H9 (cell line): ENCODE measurements around the gene CRABP1. TPM values are rescaled to one million over a fixed set of nuclear protein-coding genes. Genes with fewer than 3 reads are reported as not detected.

Source experiments
- DNase-seq: peaks from one replicate; pipeline ENCODE4 v3.0.0-alpha.2; 2017
- H2AFZ ChIP-seq: one replicate; pipeline ENCODE4 v1.6.1; 2013; ENCODE audit warnings: mild to moderate bottlenecking, low read length, control low read depth, moderate library complexity
- H2AK5ac ChIP-seq: 2 replicates; pipeline ENCODE4 v1.6.1; 2013; ENCODE audit warnings: low read length, control low read depth, mixed read lengths; ENCODE audit not compliant: insufficient read length
- H2BK120ac ChIP-seq: one replicate; pipeline ENCODE4 v1.6.1; 2013; ENCODE audit warnings: low read depth, mild to moderate bottlenecking, low read length, control low read depth, inconsistent platforms; ENCODE audit not compliant: poor library complexity, severe bottlenecking
- H2BK12ac ChIP-seq: 2 replicates; pipeline ENCODE4 v1.6.1; 2013; ENCODE audit warnings: low read length, control low read depth, mixed read lengths, low read depth; ENCODE audit not compliant: insufficient read length
- H2BK15ac ChIP-seq: 2 replicates; pipeline ENCODE4 v1.6.1; 2013; ENCODE audit warnings: low read depth, low read length, control low read depth
- H2BK20ac ChIP-seq: one replicate; pipeline ENCODE4 v1.6.1; 2013; ENCODE audit warnings: low read depth, mild to moderate bottlenecking, low read length, control low read depth, inconsistent platforms; ENCODE audit not compliant: poor library complexity, severe bottlenecking
- H2BK5ac ChIP-seq: 2 replicates; pipeline ENCODE4 v1.6.1; 2013; ENCODE audit warnings: low read length, control low read depth, mixed read lengths; ENCODE audit not compliant: insufficient read length
- H3K14ac ChIP-seq: 2 replicates; pipeline ENCODE4 v1.6.1; 2013; ENCODE audit warnings: low read length, control low read depth; ENCODE audit not compliant: insufficient read depth
- H3K18ac ChIP-seq: 2 replicates; pipeline ENCODE4 v1.6.1; 2013; ENCODE audit warnings: low read depth, mild to moderate bottlenecking, mixed read lengths, low read length, control low read depth; ENCODE audit not compliant: insufficient read length
- H3K23ac ChIP-seq: 2 replicates; pipeline ENCODE4 v1.6.1; 2013; ENCODE audit warnings: low read length, control low read depth, mixed read lengths, low read depth; ENCODE audit not compliant: insufficient read length
- H3K23me2 ChIP-seq: 2 replicates; pipeline ENCODE4 v1.6.1; 2013; ENCODE audit warnings: low read depth, mild to moderate bottlenecking, mixed read lengths, low read length, control low read depth; ENCODE audit not compliant: insufficient read length, poor library complexity, severe bottlenecking
- H3K27ac ChIP-seq: 2 replicates; pipeline ENCODE4 v1.5.1; 2013; ENCODE audit warnings: low read length, control low read depth, mixed read lengths, low read depth; ENCODE audit not compliant: insufficient read length
- H3K27me3 ChIP-seq: 2 replicates; pipeline ENCODE4 v1.6.1; 2013; ENCODE audit warnings: low read length, control low read depth, inconsistent platforms; ENCODE audit not compliant: insufficient read depth
- H3K4ac ChIP-seq: 2 replicates; pipeline ENCODE4 v1.6.1; 2013; ENCODE audit warnings: low read depth, mild to moderate bottlenecking, control low read depth, inconsistent platforms, low read length, moderate library complexity
- H3K4me1 ChIP-seq: 2 replicates; pipeline ENCODE4 v1.6.1; 2013; ENCODE audit warnings: low read length, control low read depth, inconsistent platforms; ENCODE audit not compliant: insufficient read depth
- H3K4me2 ChIP-seq: 2 replicates; pipeline ENCODE4 v1.6.1; 2013; ENCODE audit warnings: low read length, control low read depth, mixed read lengths; ENCODE audit not compliant: insufficient read length, insufficient read depth
- H3K56ac ChIP-seq: 2 replicates; pipeline ENCODE4 v1.6.1; 2013; ENCODE audit warnings: low read depth, mild to moderate bottlenecking, mixed read lengths, low read length, control low read depth; ENCODE audit not compliant: insufficient read length
- H3K79me1 ChIP-seq: 2 replicates; pipeline ENCODE4 v1.6.1; 2013; ENCODE audit warnings: low read depth, mild to moderate bottlenecking, moderate library complexity, low read length, control low read depth, inconsistent platforms; ENCODE audit not compliant: insufficient read depth, poor library complexity, severe bottlenecking
- H3K79me2 ChIP-seq: 2 replicates; pipeline ENCODE4 v1.6.1; 2013; ENCODE audit warnings: low read length, control low read depth, inconsistent platforms; ENCODE audit not compliant: insufficient read depth
- H3K9ac ChIP-seq: 2 replicates; pipeline ENCODE4 v1.6.1; 2013; ENCODE audit warnings: low read length, control low read depth, mixed read lengths; ENCODE audit not compliant: insufficient read length; ENCODE audit errors: extremely low read depth
- H3K9me3 ChIP-seq: one replicate; pipeline ENCODE4 v1.6.1; 2013; ENCODE audit warnings: low read depth, low read length, inconsistent platforms; ENCODE audit not compliant: control insufficient read depth
- H3T11ph ChIP-seq: one replicate; pipeline ENCODE4 v1.6.1; 2013; ENCODE audit warnings: mild to moderate bottlenecking, low read length, control low read depth, inconsistent platforms
- H4K20me1 ChIP-seq: one replicate; pipeline ENCODE4 v1.6.1; 2013; ENCODE audit not compliant: control insufficient read depth, insufficient read length, insufficient read depth
- H4K5ac ChIP-seq: 2 replicates; pipeline ENCODE4 v1.6.1; 2013; ENCODE audit warnings: low read depth, mild to moderate bottlenecking, mixed read lengths, low read length, control low read depth; ENCODE audit not compliant: insufficient read length
- H4K8ac ChIP-seq: replicated peaks from 2 replicates; pipeline ENCODE4 v1.6.1; 2013; ENCODE audit warnings: low read length, control low read depth, mixed read lengths, low read depth; ENCODE audit not compliant: insufficient read length
- H4K91ac ChIP-seq: 2 replicates; pipeline ENCODE4 v1.6.1; 2013; ENCODE audit warnings: low read depth, mild to moderate bottlenecking, moderate library complexity, mixed read lengths, low read length, control low read depth; ENCODE audit not compliant: insufficient read length
- H3K27ac Mint-ChIP-seq, 3 experiments: 2 replicates in 2 of 3; 3 replicates in 1 of 3; pipeline ENCODE4 v1.8.0; 2020 to 2021; ENCODE audit warnings: mixed read lengths in 3 of 3, mild to moderate bottlenecking in 1 of 3, moderate library complexity in 1 of 3
- H3K27me3 Mint-ChIP-seq: 2 replicates; pipeline ENCODE4 v1.8.0; 2021; ENCODE audit warnings: low read depth, mild to moderate bottlenecking, moderate library complexity, mixed read lengths
- H3K36me3 Mint-ChIP-seq, 3 experiments: 2 replicates in 2 of 3; 3 replicates in 1 of 3; pipeline ENCODE4 v1.8.0; 2020 to 2021; ENCODE audit warnings: low read depth in 3 of 3, mixed read lengths in 3 of 3; ENCODE audit not compliant: insufficient read depth in 1 of 3
- H3K4me1 Mint-ChIP-seq, 2 experiments: 2 replicates each; pipeline ENCODE4 v1.8.0; 2020; ENCODE audit warnings: mixed read lengths in 2 of 2
- H3K4me3 Mint-ChIP-seq, 2 experiments: 2 replicates in 1 of 2; 3 replicates in 1 of 2; pipeline ENCODE4 v1.8.0; 2020 to 2021; ENCODE audit warnings: mild to moderate bottlenecking in 2 of 2, mixed read lengths in 2 of 2, moderate library complexity in 1 of 2
- H3K9me3 Mint-ChIP-seq, 2 experiments: 2 replicates in 1 of 2; 3 replicates in 1 of 2; pipeline ENCODE4 v1.8.0; 2020; ENCODE audit warnings: mild to moderate bottlenecking in 2 of 2, mixed read lengths in 2 of 2, moderate library complexity in 1 of 2
- WGBS: extraction: QIAGEN DNeasy Blood & Tissue Kit; methylation state at CpG from one replicate; pipeline ENCODE4 v1.1.7; 2013; ENCODE audit warnings: missing lambda C conversion rate, low lambda C conversion rate, mixed read lengths; ENCODE audit not compliant: insufficient read length; ENCODE audit errors: extremely low coverage; 5-methylcytosine and 5-hydroxymethylcytosine counted together
- total RNA-seq: library from RNA; stranded (reverse); gene quantifications from 2 replicates; pipeline ENCODE4 v1.2.1, GENCODE V29; 2021
- TF ChIP-seq, protein P1 (sequence below): fragments of 200-600 bp; sonication (generic); conservative IDR thresholded peaks from 3 replicates; pipeline ENCODE4 v1.8.0; 2021; ENCODE audit warnings: antibody characterized with exemption, mild to moderate bottlenecking

The CRABP1 gene
- total RNA-seq, 1 experiment from 2014 or later, result 93.1 TPM

DNA sequence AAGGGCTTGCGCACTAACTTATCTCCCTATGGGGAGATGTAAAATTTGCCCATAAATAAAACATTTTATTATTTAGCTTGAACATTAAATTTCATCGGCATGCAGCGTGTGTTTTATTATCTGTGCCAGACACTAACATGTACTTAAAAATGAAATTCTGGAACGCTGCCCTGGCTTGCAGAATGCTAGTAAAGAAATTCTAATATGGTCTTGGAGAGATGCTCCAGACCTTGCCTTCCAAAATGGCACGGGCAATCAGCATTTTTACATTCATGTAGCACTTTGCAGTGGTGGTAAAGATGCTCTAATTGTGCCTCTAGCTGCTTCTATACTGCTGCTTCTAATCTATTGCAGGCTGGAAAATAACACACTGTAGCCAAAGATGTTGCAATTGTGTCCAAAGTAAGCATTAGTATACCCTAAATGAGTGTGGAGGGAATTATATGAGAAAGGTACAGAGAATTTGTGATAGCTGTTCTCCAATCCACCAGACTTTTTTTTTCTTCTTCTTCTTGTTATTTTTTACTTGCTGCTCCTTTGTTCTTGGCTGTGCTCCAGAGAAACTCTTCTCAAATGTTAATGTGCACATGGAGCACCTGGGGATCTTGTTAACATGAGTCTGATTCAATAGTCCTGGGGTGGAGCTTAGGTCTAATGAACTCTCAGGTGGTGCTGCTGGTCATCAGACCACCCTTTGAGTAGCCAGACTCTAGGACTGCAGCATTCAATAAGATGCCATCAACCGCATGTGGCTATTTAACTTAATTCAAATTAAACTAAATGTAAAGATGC is 47.3 kb downstream of the CRABP1 start:
- Histone ChIP-seq H3K23me2 (no peaks in the 10 kb centered on the region), H2AFZ (no peak overlapping the region), H2BK20ac (no peak overlapping the region), H3K9ac (no peak overlapping the region), H2BK120ac (no peak overlapping the region), H3K27ac (no peak overlapping the region), H2BK5ac (no peak overlapping the region), H3K79me2 (no peaks in the 10 kb centered on the region), H2AK5ac (no peak overlapping the region), H2BK12ac (no peak overlapping the region), H3K4ac (no peak overlapping the region), H3T11ph (no peak overlapping the region), H2BK15ac (no peak overlapping the region), H3K56ac (no peak overlapping the region), H3K4me2 (peak overlapping the region; percentile 15), H3K4me1 (peaks cover 5% of the 10 kb centered on the region), H4K8ac (no peak overlapping the region), H3K18ac (no peak overlapping the region), H3K23ac (no peak overlapping the region), H3K27me3 (no peaks in the 10 kb centered on the region), H3K14ac (no peak overlapping the region), H3K79me1 (no peaks in the 10 kb centered on the region), H3K9me3 (no peaks in the 10 kb centered on the region), H4K91ac (no peak overlapping the region), H4K5ac (no peak overlapping the region), H4K20me1 (no peaks in the 10 kb centered on the region)
- peaks cover 32 to 52% of the 10 kb centered on the region in 2 experiments for H3K4me1 Mint-ChIP-seq
- DNase-seq, result no peak
- H3K9me3 Mint-ChIP-seq, result peaks cover 3 to 8% of the 10 kb centered on the region in 2 experiments; a peak in 2 of 5 replicates
- peaks cover 0 to 5% (median 2%) of the 10 kb centered on the region in 3 experiments; a peak in 3 of 7 replicates for H3K36me3 Mint-ChIP-seq
- H3K27me3 Mint-ChIP-seq, result peaks cover 16% of the 10 kb centered on the region
- H3K4me3 Mint-ChIP-seq, result no peak overlapping the region; a peak in 1 of 5 replicates
- TF ChIP-seq, protein P1, sequence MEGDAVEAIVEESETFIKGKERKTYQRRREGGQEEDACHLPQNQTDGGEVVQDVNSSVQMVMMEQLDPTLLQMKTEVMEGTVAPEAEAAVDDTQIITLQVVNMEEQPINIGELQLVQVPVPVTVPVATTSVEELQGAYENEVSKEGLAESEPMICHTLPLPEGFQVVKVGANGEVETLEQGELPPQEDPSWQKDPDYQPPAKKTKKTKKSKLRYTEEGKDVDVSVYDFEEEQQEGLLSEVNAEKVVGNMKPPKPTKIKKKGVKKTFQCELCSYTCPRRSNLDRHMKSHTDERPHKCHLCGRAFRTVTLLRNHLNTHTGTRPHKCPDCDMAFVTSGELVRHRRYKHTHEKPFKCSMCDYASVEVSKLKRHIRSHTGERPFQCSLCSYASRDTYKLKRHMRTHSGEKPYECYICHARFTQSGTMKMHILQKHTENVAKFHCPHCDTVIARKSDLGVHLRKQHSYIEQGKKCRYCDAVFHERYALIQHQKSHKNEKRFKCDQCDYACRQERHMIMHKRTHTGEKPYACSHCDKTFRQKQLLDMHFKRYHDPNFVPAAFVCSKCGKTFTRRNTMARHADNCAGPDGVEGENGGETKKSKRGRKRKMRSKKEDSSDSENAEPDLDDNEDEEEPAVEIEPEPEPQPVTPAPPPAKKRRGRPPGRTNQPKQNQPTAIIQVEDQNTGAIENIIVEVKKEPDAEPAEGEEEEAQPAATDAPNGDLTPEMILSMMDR, result no peak
- H3K27ac Mint-ChIP-seq, result no peak overlapping the region; a peak in 1 of 7 replicates
- WGBS, result no CpG with 5 or more reads among the region's 6 CpGs
